GM12874 (cell line): ENCODE measurements around the gene WDR37.

Source experiments
- CTCF ChIP-seq: IDR thresholded peaks from 2 replicates; pipeline ENCODE4 v1.5.1; 2011; ENCODE audit warnings: low read depth, mild to moderate bottlenecking, control low read depth, low read length, moderate library complexity; ENCODE audit not compliant: insufficient read depth

WDR37 gene

GRCh38 chr10:1163204-1163660 lies 107.0 kb downstream of the WDR37 start:
- no peak for TF ChIP-seq CTCF

- TF ChIP-seq CTCF: no peak
Observed at GRCh38 chr10:1163831-1164230, 107.6 kb downstream of the WDR37 start.

- no peak for TF ChIP-seq CTCF
Observed at GRCh38 chr10:1166101-1166827, 110.1 kb downstream of the WDR37 start.

GRCh38 chr10:1166828-1167275 lies 110.7 kb downstream of the WDR37 start:
- no peak for TF ChIP-seq CTCF

GRCh38 chr10:1168763-1169162 lies 112.6 kb downstream of the WDR37 start:
- TF ChIP-seq CTCF: no peak

- TF ChIP-seq CTCF: no peak
Observed at GRCh38 chr10:1169186-1169885, 113.2 kb downstream of the WDR37 start.

GRCh38 chr10:1169981-1170866 lies 114.0 kb downstream of the WDR37 start:
- no peak for TF ChIP-seq CTCF
